ENCODE measurements around the gene ZBTB24. TPM values are rescaled to one million over a fixed set of nuclear protein-coding genes. Genes with fewer than 3 reads are reported as not detected.

Gene ZBTB24
- total RNA-seq, 1 donor from 2014 or later, result 11.4 TPM

GRCh38 chr6:109498052-109498451, 15.0 kb upstream of the ZBTB24 start:
- no peak overlapping the region for H3K4me3 Mint-ChIP-seq (ENCODE audit: low read depth)
- peaks cover 3% of the 10 kb centered on the region for H3K27me3 Mint-ChIP-seq
- TF ChIP-seq CTCF (IDR thresholded peaks at IDR 0.05; ENCODE audit: unreplicated experiment), result no peak
- DNase-seq (ENCODE audit: low spot score, unreplicated experiment), result no peak
- H3K4me1 Mint-ChIP-seq (ENCODE audit: low read depth), result peaks cover 2% of the 10 kb centered on the region
- no peaks in the 10 kb centered on the region for H3K9me3 Mint-ChIP-seq (ENCODE audit: low read depth)
- H3K27ac Mint-ChIP-seq, result no peak overlapping the region
- H3K36me3 Mint-ChIP-seq (ENCODE audit: insufficient read depth), result no peaks in the 10 kb centered on the region

- Mint-ChIP-seq H3K4me3 (ENCODE audit: low read depth) (no peak overlapping the region), H3K9me3 (ENCODE audit: low read depth) (no peaks in the 10 kb centered on the region), H3K27me3 (peaks cover 3% of the 10 kb centered on the region), H3K27ac (no peak overlapping the region), H3K36me3 (ENCODE audit: insufficient read depth) (no peaks in the 10 kb centered on the region), H3K4me1 (ENCODE audit: low read depth) (peaks cover 2% of the 10 kb centered on the region)
- DNase-seq (ENCODE audit: low spot score, unreplicated experiment), result no peak
- no peak for TF ChIP-seq CTCF (IDR thresholded peaks at IDR 0.05; ENCODE audit: unreplicated experiment)
These were observed 13.2 kb upstream of the ZBTB24 start for GRCh38 chr6:109496036-109496772.

GRCh38 chr6:109493865-109494264, 10.8 kb upstream of the ZBTB24 start:
- TF ChIP-seq CTCF (IDR thresholded peaks at IDR 0.05; ENCODE audit: unreplicated experiment), result no peak
- H3K9me3 Mint-ChIP-seq (ENCODE audit: low read depth), result no peaks in the 10 kb centered on the region
- peaks cover under 1% of the 10 kb centered on the region for H3K4me1 Mint-ChIP-seq (ENCODE audit: low read depth)
- no peak overlapping the region for H3K27ac Mint-ChIP-seq
- H3K36me3 Mint-ChIP-seq (ENCODE audit: insufficient read depth), result no peaks in the 10 kb centered on the region
- no peak overlapping the region for H3K4me3 Mint-ChIP-seq (ENCODE audit: low read depth)
- peaks cover 3% of the 10 kb centered on the region for H3K27me3 Mint-ChIP-seq
- no peak for DNase-seq (ENCODE audit: low spot score, unreplicated experiment)

GRCh38 chr6:109491207-109491938, 8.4 kb upstream of the ZBTB24 start:
- Mint-ChIP-seq H3K27me3 (peaks cover 3% of the 10 kb centered on the region), H3K36me3 (ENCODE audit: insufficient read depth) (no peaks in the 10 kb centered on the region), H3K4me1 (ENCODE audit: low read depth) (no peaks in the 10 kb centered on the region), H3K27ac (no peak overlapping the region), H3K9me3 (ENCODE audit: low read depth) (no peaks in the 10 kb centered on the region), H3K4me3 (ENCODE audit: low read depth) (no peak overlapping the region)
- no peak for DNase-seq (ENCODE audit: low spot score, unreplicated experiment)
- no peak for TF ChIP-seq CTCF (IDR thresholded peaks at IDR 0.05; ENCODE audit: unreplicated experiment)

GRCh38 chr6:109490713-109491112, 7.7 kb upstream of the ZBTB24 start:
- Mint-ChIP-seq H3K4me1 (ENCODE audit: low read depth) (no peaks in the 10 kb centered on the region), H3K4me3 (ENCODE audit: low read depth) (no peak overlapping the region), H3K27me3 (peaks cover 3% of the 10 kb centered on the region), H3K27ac (no peak overlapping the region), H3K9me3 (ENCODE audit: low read depth) (no peaks in the 10 kb centered on the region), H3K36me3 (ENCODE audit: insufficient read depth) (no peaks in the 10 kb centered on the region)
- no peak for TF ChIP-seq CTCF (IDR thresholded peaks at IDR 0.05; ENCODE audit: unreplicated experiment)
- no peak for DNase-seq (ENCODE audit: low spot score, unreplicated experiment)

Measured in progenitor cell of endocrine pancreas (in vitro differentiated cells).